ENCODE data around the gene HYAL1. TPM values are rescaled to one million over a fixed set of nuclear protein-coding genes. Genes with fewer than 3 reads are reported as not detected.

The HYAL1 gene
- total RNA-seq, 1 donor from 2014 or later: 3.0 TPM

- H3F3A ChIP-seq (ENCODE audit: low read depth): no peaks in the 10 kb centered on the region
- no peaks in the 10 kb centered on the region for H3K36me3 ChIP-seq
- peaks cover 27% of the 10 kb centered on the region for H3K4me1 Mint-ChIP-seq
- no peak for TF ChIP-seq EZH2 (IDR thresholded peaks at IDR 0.05)
- H3K27ac ChIP-seq: no peak overlapping the region
- no peak overlapping the region for H3K4me3 ChIP-seq
- peaks cover 10% of the 10 kb centered on the region for H3K4me1 ChIP-seq
- H3K27me3 Mint-ChIP-seq (ENCODE audit: insufficient read depth, low read depth): peaks cover 9% of the 10 kb centered on the region
- H3K9ac ChIP-seq: no peak overlapping the region
- no peaks in the 10 kb centered on the region for H3K9me3 ChIP-seq (ENCODE audit: low read depth)
- no peak overlapping the region for H2AFZ ChIP-seq (replicated peaks)
- peak; percentile 1 for DNase-seq (ENCODE audit: low spot score)
- H3K4me2 ChIP-seq: no peak overlapping the region
- H3K36me3 Mint-ChIP-seq: peaks cover 1% of the 10 kb centered on the region
- no peak overlapping the region for H3K27ac Mint-ChIP-seq
- H4K20me1 ChIP-seq (ENCODE audit: low read depth): peaks cover 6% of the 10 kb centered on the region
- H3K9me3 Mint-ChIP-seq: no peaks in the 10 kb centered on the region
- peak overlapping the region; percentile 48 for H3K4me3 Mint-ChIP-seq
- peaks cover 2% of the 10 kb centered on the region for H3K79me2 ChIP-seq (ENCODE audit: low read depth)
- H3K27me3 ChIP-seq: no peaks in the 10 kb centered on the region
Measured at GRCh38 chr3:50296721-50297383, 6.5 kb downstream of the HYAL1 start.

- peaks cover 6% of the 10 kb centered on the region for H4K20me1 ChIP-seq (ENCODE audit: low read depth)
Measured at GRCh38 chr3:50295553-50296431, 7.6 kb downstream of the HYAL1 start.

GRCh38 chr3:50294492-50295403 lies 8.6 kb downstream of the HYAL1 start:
- Mint-ChIP-seq H3K4me3 (no peak overlapping the region), H3K36me3 (peaks cover 1% of the 10 kb centered on the region)
- H2AFZ ChIP-seq (replicated peaks): no peak overlapping the region

More at GRCh38 chr3:50295553-50296431, 7.6 kb downstream of the HYAL1 start:
- Mint-ChIP-seq H3K9me3 (no peaks in the 10 kb centered on the region), H3K27me3 (ENCODE audit: insufficient read depth, low read depth) (peaks cover 13% of the 10 kb centered on the region), H3K4me3 (no peak overlapping the region), H3K27ac (no peak overlapping the region), H3K36me3 (peaks cover 1% of the 10 kb centered on the region), H3K4me1 (peaks cover 32% of the 10 kb centered on the region)
- TF ChIP-seq EZH2 (IDR thresholded peaks at IDR 0.05) (no peak), EZH2phosphoT487 (IDR thresholded peaks at IDR 0.05) (no peak), CTCF (IDR thresholded peaks at IDR 0.05) (no peak)
- H3K4me1 ChIP-seq: peaks cover 18% of the 10 kb centered on the region
- H3F3A ChIP-seq (ENCODE audit: low read depth): no peaks in the 10 kb centered on the region
- H3K9ac ChIP-seq: no peak overlapping the region
- no peaks in the 10 kb centered on the region for H3K36me3 ChIP-seq
- H3K9me3 ChIP-seq (ENCODE audit: low read depth): no peaks in the 10 kb centered on the region
- no peak overlapping the region for H3K4me3 ChIP-seq
- peak; percentile 1 for DNase-seq (ENCODE audit: low spot score)
- no peak overlapping the region for H3K27ac ChIP-seq
- no peak overlapping the region for H2AFZ ChIP-seq (replicated peaks)
- H3K27me3 ChIP-seq: no peaks in the 10 kb centered on the region
- no peak overlapping the region for H3K4me2 ChIP-seq
- peaks cover 12% of the 10 kb centered on the region for H3K79me2 ChIP-seq (ENCODE audit: low read depth)

More at GRCh38 chr3:50294492-50295403, 8.6 kb downstream of the HYAL1 start:
- Mint-ChIP-seq H3K9me3 (no peaks in the 10 kb centered on the region), H3K4me1 (peaks cover 24% of the 10 kb centered on the region), H3K27ac (no peak overlapping the region), H3K27me3 (ENCODE audit: insufficient read depth, low read depth) (peaks cover 12% of the 10 kb centered on the region)
- no peak overlapping the region for H3K9ac ChIP-seq
- peaks cover 6% of the 10 kb centered on the region for H4K20me1 ChIP-seq (ENCODE audit: low read depth)
- no peak overlapping the region for H3K4me3 ChIP-seq
- no peak overlapping the region for H3K4me2 ChIP-seq
- H3K27me3 ChIP-seq: no peaks in the 10 kb centered on the region
- no peak overlapping the region for H3K27ac ChIP-seq
- H3K79me2 ChIP-seq (ENCODE audit: low read depth): peaks cover 12% of the 10 kb centered on the region
- DNase-seq (ENCODE audit: low spot score): peak; percentile 1
- H3K36me3 ChIP-seq: no peaks in the 10 kb centered on the region
- no peak for TF ChIP-seq EZH2 (IDR thresholded peaks at IDR 0.05)
- TF ChIP-seq CTCF (IDR thresholded peaks at IDR 0.05): no peak
- TF ChIP-seq EZH2phosphoT487 (IDR thresholded peaks at IDR 0.05): no peak
- peaks cover 18% of the 10 kb centered on the region for H3K4me1 ChIP-seq
- no peaks in the 10 kb centered on the region for H3F3A ChIP-seq (ENCODE audit: low read depth)
- H3K9me3 ChIP-seq (ENCODE audit: low read depth): no peaks in the 10 kb centered on the region
